AG09319 (cell line): ENCODE data around the gene PPT2.
"Not testable (repeated sequence)": the region's sequence is repeated elsewhere in the genome, so short reads cannot be mapped to it uniquely, and the experiment has no call there.

Experiments
- DNase-seq: peaks from one replicate; pipeline ENCODE4 v3.0.0-alpha.2; 2010; ENCODE audit warnings: low read depth; ENCODE audit errors: extremely low read depth
- TF ChIP-seq, protein P1 (sequence below): IDR thresholded peaks from 2 replicates; pipeline ENCODE4 v1.5.1; 2011; ENCODE audit warnings: low read depth, mild to moderate bottlenecking, inconsistent platforms, low read length, moderate library complexity

PPT2 gene

DNA sequence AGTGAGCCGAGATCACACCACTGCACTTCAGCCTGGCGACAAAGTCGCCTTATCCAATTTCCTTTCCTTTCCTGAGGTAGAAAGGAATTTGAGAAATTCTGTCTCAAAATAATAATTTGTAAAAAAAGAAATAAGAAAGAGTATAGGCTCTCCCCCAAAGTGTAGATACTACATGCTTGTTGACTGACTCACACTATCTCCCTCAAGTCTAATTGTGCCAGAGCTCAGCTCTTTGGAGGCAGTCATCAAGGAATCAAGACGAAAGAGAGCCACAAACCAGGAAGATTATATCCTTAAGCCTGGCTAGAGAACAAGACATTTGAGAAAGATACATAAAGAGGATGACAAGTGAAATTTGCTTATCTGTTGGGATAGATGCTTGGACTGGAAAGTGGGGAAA, 20.2 kb upstream of the PPT2 start:
- no peak for DNase-seq

DNA sequence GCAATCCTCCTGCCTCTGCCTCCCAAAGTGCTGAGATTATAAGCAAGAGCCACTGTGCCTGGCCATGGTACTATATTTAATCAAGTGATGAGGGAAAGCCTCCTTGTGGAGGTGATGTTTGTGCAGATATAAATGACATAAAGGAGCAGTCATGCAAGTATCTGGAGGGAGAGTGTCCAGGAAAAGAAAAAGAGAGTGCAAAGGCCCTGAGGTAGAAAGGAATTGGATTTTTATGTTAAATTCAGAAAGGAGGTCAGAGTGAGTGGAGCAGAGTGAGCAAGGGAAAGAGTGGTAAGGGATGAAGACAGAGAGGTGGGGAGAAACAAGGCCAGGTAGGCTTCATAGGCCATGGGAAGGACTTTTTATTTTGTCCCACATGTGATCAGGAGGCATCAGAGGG, 16.5 kb upstream of the PPT2 start:
- TF ChIP-seq, protein P1, sequence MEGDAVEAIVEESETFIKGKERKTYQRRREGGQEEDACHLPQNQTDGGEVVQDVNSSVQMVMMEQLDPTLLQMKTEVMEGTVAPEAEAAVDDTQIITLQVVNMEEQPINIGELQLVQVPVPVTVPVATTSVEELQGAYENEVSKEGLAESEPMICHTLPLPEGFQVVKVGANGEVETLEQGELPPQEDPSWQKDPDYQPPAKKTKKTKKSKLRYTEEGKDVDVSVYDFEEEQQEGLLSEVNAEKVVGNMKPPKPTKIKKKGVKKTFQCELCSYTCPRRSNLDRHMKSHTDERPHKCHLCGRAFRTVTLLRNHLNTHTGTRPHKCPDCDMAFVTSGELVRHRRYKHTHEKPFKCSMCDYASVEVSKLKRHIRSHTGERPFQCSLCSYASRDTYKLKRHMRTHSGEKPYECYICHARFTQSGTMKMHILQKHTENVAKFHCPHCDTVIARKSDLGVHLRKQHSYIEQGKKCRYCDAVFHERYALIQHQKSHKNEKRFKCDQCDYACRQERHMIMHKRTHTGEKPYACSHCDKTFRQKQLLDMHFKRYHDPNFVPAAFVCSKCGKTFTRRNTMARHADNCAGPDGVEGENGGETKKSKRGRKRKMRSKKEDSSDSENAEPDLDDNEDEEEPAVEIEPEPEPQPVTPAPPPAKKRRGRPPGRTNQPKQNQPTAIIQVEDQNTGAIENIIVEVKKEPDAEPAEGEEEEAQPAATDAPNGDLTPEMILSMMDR, result no peak
- DNase-seq, result no peak

More for the DNA sequence above, 20.2 kb upstream of the PPT2 start:
- TF ChIP-seq, protein P1, result no peak

DNA sequence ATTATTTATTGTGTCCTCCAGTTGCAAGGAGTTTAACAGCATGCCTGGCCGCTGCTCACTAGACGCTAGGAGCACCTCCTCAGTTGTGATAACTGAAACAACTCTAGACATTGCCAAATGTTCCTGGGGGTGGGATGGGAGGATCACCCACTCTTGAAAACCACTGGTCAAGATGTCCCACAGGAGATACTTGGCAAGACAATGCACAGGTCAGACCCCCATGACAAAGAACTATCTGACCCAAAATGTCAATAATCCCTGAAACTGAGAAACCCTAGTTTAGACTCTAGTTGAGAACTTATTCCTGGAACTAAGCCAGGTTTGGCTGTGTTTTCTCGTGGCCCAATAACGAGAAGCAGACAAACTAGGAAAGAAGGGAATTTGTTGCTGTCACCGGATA, 14.4 kb upstream of the PPT2 start:
- no peak for DNase-seq
- TF ChIP-seq, protein P1, result no peak

DNA sequence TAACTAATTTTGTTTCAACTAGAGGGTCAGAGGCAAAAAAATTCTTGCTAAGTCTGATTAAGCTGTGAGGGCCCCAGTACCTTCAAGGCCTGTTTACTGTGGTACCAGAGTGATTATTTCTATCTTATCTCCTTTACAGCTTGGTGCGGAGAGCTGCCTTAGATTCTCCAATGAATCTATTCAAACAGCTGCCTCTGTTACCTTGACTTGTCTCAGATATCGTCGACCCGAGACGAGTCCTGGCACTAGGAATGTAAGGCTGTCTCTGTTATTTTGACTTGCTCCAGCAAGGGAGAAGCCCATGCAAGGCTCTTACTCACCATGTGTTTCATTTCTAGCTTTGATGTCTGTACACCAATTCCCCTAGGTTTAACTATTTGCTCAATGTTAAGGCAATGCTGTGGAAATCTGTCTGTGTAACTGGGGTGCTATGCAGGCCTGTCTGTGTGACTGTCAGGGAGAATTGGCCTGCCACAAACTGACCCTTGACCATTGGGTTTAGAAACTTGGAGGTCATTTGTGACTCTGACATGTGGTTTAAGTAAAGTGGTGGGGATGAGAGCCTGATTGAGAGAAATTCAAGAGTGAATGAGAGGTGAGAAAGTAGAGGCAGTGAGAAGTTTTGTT, 13.4 kb upstream of the PPT2 start:
- TF ChIP-seq, protein P1, result no peak
- no peak for DNase-seq

DNA sequence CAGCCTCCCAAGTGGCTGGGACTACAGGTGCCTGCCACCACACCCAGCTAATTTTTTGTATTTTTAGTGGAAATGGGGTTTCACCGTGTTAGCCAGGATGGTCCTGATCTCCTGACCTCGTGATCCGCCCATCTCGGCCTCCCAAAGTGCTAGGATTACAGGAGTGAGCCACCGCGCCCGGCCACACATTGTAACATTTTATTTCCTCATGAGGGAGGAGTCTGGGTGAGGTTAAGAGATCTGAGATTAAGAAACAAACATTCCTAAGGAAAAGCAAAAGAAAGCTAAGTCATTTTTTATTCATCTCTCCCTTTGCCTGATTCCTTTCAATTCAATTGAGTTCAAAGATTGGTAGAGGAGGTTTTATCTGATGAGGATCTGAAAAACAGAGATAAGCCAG, 9.7 kb upstream of the PPT2 start:
- not testable (repeated sequence) for DNase-seq

DNA sequence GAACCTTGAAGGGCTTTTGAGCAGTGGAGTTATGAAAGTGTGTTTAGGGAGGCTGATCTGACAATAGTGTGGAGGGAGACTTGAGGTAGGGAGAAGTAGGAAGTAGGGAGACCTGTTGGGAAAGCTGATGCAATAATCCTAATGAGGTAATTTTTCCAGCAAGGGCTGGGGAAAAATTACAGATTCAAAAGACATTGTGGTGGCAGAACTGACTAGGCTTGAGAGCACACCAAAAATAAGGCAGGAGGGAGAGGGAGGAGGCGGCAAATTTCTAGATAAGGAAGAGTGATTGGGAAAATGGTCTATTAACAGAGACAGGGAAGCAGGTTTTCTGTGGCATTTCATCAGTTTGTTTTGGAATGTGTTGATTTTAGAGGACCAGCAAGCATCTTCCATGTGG, 7.7 kb upstream of the PPT2 start:
- TF ChIP-seq, protein P1, result no peak
- no peak for DNase-seq

DNA sequence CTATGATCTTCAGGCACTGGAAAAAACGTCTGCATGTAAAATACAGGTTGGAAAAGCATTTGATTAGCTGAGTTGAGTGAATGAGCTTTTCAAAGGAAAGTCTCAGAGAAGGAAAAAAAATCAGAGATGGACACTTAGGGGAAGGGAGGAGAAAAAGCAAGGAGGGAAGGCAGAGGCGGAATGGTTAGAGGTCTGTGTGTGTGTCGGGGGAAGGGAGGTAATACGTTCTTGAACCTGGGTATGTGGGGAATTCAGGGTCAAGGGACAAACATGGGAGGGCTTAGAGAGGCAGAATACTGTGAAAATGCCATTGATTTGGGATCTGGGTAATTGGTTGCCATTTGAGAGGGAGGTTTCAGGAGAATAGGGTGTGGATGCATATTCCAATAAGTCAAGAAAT, 7.3 kb upstream of the PPT2 start:
- DNase-seq, result no peak

More for the DNA sequence above, 7.3 kb upstream of the PPT2 start:
- TF ChIP-seq, protein P1, result no peak
